ENCODE measurements around the gene MMAA.
"Not testable (repeated sequence)": the region's sequence is repeated elsewhere in the genome, so short reads cannot be mapped to it uniquely, and the experiment has no call there.

MMAA gene

DNA sequence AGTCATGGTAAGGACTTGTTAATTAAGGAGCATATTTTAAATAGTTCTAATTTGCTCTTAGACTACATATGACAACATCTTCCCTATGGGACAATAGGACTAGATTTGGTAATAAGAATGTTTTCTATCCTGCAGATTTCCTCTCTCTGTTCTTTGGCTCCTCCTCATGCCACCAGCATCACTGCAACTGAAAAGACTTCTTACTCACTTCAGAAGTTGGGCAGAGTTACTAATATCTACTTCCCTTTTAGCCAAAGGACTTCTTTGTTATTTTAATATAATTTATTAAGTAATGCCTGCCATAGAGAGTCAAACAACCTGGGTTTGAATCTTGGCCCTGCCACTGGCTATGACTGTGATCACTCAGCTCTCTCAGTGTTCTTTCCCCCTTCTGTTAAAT lies 16.4 kb downstream of the MMAA start:
- DNase-seq: no peak

DNA sequence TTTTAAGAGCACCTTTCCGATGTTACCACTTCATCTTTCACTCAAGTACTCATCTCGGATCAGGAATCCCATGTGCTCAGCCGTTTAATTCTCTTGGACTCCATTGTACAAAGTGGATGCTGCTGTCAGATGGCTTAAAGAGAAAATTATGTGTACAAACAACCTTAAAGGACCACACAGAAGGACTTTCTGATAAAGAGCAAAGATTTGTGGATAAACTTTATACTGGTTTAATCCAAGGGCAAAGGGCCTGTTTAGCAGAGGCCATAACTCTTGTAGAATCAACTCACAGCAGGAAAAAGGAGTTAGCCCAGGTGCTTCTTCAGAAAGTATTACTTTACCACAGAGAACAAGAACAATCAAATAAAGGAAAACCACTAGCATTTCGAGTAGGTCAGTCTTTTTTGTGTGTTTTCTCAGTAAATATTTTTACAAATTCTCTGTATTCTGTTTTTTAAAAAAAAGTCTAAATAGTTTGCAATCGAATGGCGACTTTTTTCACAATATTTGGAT lies 20.1 kb downstream of the MMAA start:
- DNase-seq: no peak

- DNase-seq: not testable (repeated sequence)
These were observed 21.1 kb downstream of the MMAA start for GRCh38 chr4:145640236-145640635.

DNA sequence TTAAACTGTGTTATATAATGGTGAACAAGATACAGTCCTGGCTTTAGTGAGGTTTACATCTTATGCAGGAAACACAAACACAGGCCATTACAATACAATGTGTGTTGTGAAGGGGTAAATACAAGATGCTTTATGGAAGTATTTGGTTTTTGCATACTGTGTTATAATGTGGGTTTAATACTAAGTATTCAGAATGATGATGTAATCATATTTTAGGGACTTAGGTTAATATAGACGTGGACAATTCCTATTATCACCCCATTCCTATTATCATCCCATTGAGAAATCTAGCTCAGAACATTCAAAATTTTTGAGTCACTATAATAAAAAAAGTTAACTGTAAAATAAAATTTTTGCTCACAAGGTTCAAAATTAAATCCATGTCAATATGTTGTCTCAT lies 24.1 kb downstream of the MMAA start:
- DNase-seq: no peak

DNA sequence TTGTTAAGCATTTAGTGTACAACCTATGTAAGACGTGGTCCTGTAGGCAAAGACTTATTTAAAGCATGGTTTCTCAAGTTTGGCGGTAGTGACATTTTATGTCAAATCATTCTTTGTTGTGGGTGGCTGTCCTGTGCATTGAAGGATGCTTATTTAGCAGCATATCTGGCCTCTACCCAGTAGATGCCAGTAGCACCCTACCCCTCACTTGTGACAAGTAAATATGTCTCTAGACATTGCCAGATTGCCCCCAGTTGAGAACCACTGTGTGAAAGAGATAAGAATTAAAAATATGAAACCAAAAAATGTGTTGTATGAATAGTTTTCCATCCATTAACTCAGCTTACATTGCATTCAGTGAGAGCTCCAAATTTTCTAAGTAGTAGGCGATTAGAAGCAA lies 25.5 kb downstream of the MMAA start:
- DNase-seq: no peak

- no peak for DNase-seq
These were observed 37.0 kb downstream of the MMAA start for GRCh38 chr4:145656156-145656555.

GRCh38 chr4:145660064-145660463 lies 40.9 kb downstream of the MMAA start:
- no peak for DNase-seq

DNA sequence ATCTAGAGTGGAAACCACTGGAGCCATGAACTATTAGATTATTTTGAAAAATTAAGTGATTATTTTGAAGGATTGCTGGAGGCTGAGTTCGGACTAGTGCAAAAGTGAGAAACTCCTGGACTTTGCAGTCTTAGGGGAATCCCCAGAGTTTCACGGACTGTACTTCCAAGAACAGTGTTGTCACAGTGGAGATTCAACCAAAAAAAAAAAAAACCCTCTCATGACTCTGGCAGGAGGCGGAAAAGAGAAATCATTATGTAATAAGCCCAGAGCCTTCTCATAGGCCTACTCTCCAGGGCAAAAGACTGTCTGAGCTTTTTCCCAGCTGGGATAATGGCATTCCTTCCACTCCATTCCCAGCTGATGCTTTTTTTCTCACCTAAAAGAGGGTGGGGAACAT lies 44.0 kb downstream of the MMAA start:
- DNase-seq: no peak

GRCh38 chr4:145665773-145666172 lies 46.6 kb downstream of the MMAA start:
- DNase-seq: no peak

GRCh38 chr4:145670422-145670821 lies 51.2 kb downstream of the MMAA start:
- no peak for DNase-seq

DNA sequence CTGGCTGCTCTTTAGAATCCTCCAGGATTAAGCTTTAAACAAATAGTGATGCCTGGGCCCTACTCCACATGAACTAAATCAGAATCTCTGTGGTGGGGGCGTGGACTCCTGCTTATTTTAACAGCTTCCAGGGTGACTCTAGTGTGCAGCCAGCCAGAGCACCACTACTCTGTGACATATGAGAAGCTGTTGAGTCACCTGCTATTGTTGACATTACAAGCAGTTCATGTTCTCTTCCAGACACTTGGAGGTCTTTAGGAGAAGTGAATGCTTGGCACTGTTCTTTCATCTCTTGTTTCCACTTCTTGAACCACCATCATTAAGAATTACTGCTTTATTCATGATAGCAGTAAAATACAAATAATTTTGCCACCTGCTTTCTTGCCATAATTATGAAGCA lies 60.3 kb downstream of the MMAA start:
- no peak for DNase-seq

DNA sequence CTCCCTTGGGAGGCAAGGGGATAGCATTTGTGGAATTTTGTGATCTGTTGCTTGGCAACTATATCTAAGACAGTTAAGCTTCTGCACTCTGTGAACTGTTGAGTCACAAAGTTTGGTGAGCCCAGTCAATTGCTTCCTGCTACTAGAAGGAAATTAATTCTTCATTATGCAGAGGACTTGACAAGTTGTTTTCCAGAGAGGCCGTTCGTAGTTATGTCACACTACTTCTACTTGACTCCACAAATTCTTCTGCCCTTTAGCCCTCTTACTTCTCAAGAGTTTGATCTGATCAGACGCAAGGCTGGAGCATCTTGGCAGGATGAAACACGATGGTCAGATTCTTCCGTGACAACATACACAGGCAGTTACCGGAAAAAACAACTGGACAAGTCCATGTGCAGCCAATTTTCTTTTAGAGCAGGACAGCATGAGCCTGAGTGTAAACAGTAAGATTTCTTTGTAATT lies 60.8 kb downstream of the MMAA start, which contains the start of gene C4orf51:
TSS of gene C4orf51 (plus strand) at position 156 of the 465 bp plus-strand sequence. CDS start at position 214, 58 bp downstream.
- no peak for DNase-seq

GRCh38 chr4:145680902-145681301 lies 61.7 kb downstream of the MMAA start:
- no peak for DNase-seq

GRCh38 chr4:145681518-145681917 lies 62.3 kb downstream of the MMAA start:
- no peak for DNase-seq

DNA sequence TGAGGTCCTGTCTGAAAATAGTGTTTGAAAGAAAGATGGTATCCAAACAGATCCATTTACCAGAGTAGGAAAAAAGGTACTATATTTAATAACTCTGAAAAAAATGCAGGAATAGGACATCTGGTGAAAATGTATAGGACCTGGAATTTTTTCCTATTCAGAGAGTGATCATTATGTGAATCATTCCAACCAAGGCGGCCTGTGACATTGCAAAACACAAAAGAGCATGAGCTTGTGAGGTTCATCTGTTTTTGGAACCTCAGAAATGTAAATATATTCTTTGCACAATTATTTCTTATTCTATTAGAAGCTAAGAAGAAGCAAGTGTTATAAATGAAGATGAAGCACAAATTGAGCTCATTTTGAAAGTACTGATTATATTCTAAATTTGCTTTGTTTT lies 62.8 kb downstream of the MMAA start:
- DNase-seq: no peak

- no peak for DNase-seq
These were observed 67.8 kb downstream of the MMAA start for GRCh38 chr4:145686991-145687390.

GRCh38 chr4:145690610-145691009 lies 71.4 kb downstream of the MMAA start:
- DNase-seq: no peak

DNA sequence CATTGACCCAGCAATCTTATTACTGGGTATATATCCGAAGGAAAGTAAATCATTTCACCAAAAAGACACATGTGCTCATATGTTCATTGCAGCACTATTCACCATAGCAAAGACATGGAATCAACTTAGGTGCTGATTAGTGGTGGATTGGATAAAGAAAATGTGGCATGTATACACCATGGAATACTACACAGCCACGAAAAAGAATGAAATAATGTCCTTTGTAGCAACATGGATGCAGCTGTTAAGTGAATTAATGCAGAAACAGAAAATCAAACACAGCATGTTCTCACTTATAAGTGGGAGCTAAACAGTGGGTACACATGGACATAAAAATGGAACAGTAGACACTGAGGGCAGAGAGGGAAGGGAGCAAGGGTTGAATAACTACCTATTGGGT lies 72.2 kb downstream of the MMAA start:
- not testable (repeated sequence) for DNase-seq

DNA sequence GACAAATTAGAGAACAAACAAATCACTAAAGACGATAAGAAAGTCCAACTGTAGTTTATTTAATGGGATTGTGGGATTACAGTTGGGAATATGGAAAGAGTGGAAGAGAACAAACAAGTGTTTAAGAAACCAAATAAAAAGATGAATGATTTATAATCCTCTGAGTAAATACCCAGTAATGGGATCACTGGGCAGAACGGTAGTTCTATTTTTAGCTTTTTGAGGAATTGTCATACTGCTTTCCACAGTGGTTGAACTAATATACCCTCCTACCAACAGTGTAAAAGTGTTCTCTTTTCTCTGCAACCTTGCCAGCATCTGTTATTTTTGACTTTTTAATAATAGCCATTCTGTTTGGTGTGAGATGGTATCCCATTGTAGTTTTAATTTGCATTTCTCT lies 75.7 kb downstream of the MMAA start:
- DNase-seq: no peak

GRCh38 chr4:145697332-145697731 lies 78.1 kb downstream of the MMAA start:
- DNase-seq: no peak

- DNase-seq: no peak
These were observed 79.3 kb downstream of the MMAA start for GRCh38 chr4:145698507-145698906.

GRCh38 chr4:145703850-145704497 lies 84.8 kb downstream of the MMAA start:
- no peak for DNase-seq

- DNase-seq: no peak
These were observed 90.2 kb downstream of the MMAA start for GRCh38 chr4:145709336-145709735.
